OCI-LY3 (cell line): ENCODE measurements around the gene PADI2.

Source experiments
- EZH2phosphoT487 ChIP-seq: fragments of 200-600 bp; shearing (Covaris generic); IDR thresholded peaks from 2 replicates; pipeline ENCODE4 v1.6.1; 2018; ENCODE audit warnings: antibody characterized with exemption, mixed run types, low read depth
- TF ChIP-seq, protein P1 (sequence below): fragments of 200-600, 300-600 bp; sonication (generic); IDR thresholded peaks from 2 replicates; pipeline ENCODE4 v1.5.1; 2014; ENCODE audit warnings: antibody characterized with exemption, low read length, low read depth

DNA sequence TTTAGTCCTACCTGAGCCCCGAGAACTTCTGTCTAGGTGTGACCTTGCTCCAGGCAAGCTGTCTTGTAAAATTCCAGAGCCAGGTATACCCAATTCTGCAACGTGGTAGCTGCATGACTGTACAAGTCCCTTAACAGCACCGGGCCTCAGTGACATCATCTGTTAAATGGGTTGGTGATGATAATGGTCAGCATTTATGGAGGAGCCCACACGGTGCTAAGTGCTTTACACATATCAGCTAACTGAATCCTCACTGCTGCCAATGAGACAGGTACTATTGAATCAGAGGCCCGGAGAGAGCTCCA is 48.5 kb upstream of the PADI2 start:
- TF ChIP-seq, protein P1, sequence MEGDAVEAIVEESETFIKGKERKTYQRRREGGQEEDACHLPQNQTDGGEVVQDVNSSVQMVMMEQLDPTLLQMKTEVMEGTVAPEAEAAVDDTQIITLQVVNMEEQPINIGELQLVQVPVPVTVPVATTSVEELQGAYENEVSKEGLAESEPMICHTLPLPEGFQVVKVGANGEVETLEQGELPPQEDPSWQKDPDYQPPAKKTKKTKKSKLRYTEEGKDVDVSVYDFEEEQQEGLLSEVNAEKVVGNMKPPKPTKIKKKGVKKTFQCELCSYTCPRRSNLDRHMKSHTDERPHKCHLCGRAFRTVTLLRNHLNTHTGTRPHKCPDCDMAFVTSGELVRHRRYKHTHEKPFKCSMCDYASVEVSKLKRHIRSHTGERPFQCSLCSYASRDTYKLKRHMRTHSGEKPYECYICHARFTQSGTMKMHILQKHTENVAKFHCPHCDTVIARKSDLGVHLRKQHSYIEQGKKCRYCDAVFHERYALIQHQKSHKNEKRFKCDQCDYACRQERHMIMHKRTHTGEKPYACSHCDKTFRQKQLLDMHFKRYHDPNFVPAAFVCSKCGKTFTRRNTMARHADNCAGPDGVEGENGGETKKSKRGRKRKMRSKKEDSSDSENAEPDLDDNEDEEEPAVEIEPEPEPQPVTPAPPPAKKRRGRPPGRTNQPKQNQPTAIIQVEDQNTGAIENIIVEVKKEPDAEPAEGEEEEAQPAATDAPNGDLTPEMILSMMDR, result no peak
- TF ChIP-seq EZH2phosphoT487, result no peak
